Measurements from ENCODE around the gene TYMP.
A peak's percentile ranks its signal among the peaks of the same experiment; 100 is the strongest.

TYMP gene

DNA sequence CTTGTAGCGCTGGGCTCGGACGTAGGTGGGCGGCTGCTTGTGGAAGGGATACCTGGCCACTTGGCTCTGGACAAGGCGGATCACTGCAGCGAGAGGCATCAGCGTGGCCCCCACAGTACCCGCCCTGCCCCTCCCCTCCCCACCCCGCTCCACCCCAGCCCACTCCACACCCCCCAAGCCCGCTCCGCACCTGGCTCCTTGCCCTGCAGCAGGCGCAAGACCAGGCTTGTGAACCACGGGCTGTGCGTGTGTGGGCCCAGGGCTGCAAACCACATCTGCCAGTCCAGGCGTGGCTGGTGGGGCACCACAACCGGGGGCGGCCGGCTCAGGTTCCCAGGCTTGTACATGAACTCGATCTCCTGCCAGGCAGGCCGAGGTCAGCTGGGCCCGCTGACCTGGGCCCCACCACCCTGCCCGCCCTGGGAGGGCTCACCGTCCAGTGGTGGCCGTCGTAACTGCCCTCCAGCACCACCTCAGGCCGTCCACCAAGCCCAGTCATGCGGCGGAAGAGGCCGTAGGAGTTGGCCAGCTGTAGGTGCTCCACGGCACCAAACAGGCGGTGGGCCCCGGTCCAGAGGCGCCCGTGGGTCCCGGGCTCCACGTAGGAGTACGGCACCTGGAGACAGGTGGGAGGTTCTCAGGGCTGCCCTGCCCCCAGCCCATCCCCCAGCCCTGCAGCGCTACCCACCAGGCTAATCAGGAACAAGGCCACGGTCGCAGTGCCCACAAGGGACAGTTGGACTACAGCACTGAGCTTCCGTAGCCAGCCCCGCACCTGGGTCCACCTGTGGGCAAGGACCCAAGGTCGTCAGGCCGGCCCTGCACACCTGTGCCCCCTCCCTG, 25.2 kb downstream of the TYMP start:
- DNase-seq, result no peak

GRCh38 chr22:50503475-50504145, 26.2 kb downstream of the TYMP start:
- no peak for DNase-seq

- DNase-seq, result no peak
These were observed 27.0 kb downstream of the TYMP start for GRCh38 chr22:50502628-50503474.

DNA sequence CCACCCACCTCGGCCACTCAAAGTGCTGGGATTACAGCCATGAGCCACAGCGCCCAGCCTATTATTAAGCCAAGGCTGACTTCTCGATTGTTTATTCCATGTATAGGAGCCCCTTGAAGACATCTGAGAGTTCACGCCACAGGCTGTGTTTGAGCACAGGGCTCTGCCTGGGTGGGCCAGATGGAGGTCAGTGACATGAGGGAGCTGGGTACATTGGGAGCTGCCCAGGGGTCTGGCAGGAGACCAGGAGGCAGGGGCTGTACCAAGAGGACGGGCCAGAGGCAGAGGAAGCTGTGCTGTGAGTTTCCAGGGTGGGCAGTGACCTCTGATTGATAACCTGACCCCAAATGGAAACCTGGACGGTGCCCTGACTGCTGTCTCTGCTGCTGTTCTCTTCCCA, 27.7 kb downstream of the TYMP start:
- DNase-seq, result no peak

GRCh38 chr22:50500452-50500851, 29.4 kb downstream of the TYMP start:
- no peak for DNase-seq

- peak; percentile 51 to 74 for DNase-seq
These were observed 31.4 kb downstream of the TYMP start for GRCh38 chr22:50498322-50498890.

DNA sequence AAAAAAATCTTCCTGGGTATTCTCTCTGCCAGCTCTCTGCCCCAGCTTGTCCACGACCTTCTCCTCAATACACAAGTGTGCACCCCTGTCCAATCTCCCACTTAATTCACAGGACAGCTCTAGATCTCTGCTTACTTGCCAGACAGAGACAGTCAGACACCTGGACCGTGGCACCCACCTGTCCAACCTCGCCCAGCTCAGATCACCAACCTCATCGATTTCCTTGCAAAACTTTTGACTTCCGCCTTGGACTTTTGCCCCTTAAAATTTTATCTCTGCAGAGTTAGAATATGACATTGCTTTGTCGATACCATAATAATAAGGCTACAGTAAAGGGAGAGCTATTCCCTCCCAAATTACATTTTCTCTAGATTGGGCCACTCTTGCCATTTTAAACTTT, 32.7 kb downstream of the TYMP start:
- no peak for DNase-seq

DNA sequence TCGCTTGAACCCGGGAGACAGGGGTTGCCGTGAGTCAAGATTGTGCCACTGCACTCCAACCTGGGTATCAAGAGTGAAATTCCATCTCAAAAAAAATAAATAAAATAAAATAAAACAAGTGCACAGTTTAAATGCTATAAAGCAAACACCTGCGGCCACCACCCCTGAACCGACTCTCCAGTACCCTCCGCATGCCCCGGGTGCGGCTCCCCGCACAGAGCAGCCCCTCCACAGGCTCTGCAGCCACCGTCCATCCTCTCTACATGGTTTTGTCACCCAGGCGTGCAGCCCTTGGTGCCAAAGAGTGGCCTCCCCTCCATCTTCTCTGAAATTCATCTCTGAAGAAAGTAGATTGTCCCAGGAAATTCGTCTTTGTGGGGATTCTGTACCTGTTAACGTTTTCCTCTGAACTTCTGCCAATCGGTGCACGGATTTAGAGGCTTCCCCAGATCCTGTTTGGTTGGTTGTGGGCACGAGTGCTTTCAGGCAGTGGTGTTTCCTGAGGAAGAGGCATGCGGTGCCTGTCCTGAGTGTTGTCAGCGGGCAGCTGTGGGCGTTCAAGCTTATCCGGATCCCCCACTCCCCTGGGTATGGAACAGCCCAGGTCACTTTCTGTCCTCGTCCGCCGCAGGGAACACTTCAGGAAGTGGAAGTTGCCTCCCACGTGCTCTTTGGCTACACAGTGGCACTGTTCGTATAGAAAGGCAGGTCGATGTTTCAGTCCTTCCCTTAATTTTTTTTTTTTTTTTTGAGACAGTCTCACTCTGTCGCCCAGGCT, 39.1 kb downstream of the TYMP start:
- no peak for DNase-seq

GRCh38 chr22:50489363-50490243, 40.2 kb downstream of the TYMP start:
- DNase-seq, result no peak

GRCh38 chr22:50488886-50489285, 40.9 kb downstream of the TYMP start:
- no peak for DNase-seq

DNA sequence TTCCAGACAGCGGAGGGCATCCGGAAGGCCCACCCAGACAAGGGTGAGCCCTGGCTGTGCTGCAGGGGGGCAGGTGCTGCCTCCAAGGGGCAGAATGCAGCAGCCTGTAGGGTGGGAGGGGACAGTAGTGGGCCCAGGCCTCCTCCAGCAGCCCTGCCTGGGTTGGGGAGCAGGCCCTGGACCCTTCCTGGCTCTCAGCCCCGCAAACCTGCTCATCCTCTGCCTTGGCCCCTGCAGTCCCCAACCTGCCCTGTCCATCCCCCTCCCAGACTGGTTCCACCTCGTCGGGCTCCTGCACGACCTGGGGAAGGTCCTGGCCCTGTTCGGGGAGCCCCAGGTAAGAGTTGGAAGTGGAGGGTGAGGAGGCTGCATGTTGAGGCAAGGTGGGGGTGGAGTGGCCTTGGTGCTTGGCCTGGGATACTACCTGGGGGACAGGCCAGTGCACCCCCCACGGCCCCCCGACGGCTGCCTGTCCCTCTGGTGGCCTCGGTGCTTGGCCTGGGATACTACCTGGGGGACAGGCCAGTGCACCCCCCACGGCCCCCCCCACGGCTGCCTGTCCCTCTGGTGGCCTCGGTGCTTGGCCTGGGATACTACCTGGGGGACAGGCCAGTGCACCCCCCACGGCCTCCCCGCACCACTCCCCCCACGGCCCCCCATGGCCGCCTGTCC, 41.7 kb downstream of the TYMP start:
- no peak for DNase-seq

GRCh38 chr22:50487290-50488005, 42.4 kb downstream of the TYMP start:
- no peak for DNase-seq

DNA sequence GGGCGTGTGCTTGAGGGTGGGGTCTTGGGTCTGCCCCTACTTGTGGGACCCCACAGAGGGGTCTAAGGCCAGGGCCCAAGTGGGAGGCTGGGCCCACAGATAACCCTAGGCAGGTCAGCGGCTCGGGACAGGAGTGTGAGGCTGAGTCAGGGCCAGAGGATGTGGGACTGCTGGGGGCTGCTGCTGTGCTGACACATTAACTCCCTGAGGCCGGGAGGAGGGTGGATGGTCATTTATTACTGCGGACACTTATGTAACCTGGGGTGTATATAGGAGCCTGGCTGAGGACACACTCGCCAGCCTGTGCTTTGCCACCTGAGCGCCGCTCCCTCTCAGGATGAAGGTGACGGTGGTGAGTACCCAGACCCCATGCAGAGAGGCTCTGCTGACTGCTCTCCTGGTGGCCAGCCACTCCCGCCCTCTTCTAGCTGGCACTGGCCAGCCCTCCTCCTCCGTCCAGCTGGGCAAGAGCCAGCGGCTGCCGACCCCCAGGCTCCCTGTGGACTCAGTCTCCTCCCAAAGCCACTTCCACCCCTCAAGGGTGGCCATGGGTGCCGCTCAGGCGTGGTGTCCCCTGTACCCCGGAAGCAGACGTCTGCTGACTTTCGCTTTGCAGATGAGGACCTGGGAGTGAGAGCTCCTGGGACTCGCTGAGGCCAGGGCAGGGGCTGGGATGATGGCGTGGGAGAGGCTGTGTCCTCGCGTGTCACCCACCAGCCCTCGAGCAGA, 43.1 kb downstream of the TYMP start, which contains the start of gene MIOX:
Gene MIOX, plus strand, starts transcription at position 299 of the 729 bp plus-strand sequence. Its CDS starts 39 bp downstream, at position 338.
- no peak for DNase-seq

DNA sequence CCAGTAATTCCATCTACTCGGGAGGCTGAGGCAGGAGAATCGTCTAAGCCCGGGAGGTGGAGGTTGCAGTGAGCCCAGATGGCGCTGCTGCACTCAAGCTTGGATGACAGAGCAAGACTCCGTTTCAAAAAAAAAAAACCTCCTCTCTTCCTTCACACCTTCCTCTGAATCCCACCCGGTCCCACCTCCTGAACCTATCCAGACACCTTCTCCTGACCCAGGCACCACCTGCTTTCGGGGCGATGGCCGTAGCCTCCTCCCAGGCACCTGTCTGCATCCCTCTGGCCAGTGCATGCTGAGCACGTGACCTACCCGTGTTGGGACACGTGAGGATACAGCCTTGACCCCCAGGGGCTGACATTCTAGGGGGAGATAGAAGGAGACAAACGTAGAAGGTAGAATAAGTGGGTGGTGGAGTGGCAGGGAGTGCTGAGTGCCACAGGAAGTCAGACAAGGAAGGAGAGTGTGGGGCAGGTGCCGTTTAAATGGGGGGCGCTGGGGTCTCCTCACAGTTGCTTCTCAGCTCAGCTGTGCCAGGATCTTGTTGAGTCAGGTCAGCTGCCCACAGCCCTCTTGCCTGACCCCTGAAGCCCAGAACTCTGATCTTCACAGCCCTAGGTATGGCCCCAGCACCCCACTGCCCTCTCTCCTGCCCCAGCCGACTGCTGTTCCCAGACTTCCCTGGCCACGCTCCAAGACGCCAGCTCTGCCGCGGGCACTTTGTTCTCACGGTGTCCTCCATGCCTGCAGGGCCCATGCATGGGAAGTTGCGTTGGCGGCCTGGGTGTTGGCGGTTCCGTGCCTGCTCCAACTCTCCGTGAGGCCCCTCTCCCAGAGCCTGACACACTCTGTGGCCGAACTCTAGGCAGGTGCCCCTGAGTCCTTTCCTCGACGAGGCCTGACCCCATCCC, 44.3 kb downstream of the TYMP start:
- DNase-seq, result no peak

- DNase-seq, result no peak
These were observed 45.6 kb downstream of the TYMP start for GRCh38 chr22:50483977-50484853.

DNA sequence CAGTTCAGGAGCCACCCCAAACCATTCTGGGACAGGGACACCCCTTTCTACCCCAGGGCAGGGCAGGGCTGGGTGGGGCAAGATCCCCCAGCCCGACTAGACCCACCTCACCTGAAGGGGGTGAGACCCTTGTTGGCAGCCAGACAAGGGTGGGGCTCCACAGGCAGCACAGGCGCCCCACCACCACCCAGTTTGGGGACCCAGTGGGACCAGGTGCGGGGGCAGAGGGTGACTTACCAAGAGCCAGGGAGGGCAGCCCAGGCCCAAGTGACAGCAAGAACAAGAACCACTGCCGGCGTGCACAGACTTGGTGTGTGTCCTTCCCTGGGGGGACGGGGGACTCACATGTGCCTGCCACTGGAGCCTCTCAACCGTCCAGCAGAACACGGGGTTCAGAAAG, 46.3 kb downstream of the TYMP start:
- DNase-seq, result no peak

- DNase-seq, result no peak
These were observed 46.7 kb downstream of the TYMP start for GRCh38 chr22:50483106-50483505.

Measured in NCI-H1930 (cell line).